MM.1S (cell line): ENCODE data around the gene SCMH1.

ENCODE experiments used
- DNase-seq: peaks from one replicate; pipeline ENCODE4 v3.0.0-alpha.2; 2015
- H2AFZ ChIP-seq: fragments of 300-600 bp; sonication (generic); 2 replicates; pipeline ENCODE4 v1.6.0; 2016; ENCODE audit warnings: antibody characterized with exemption, low read length
- H3F3A ChIP-seq: fragments of 300-600 bp; sonication (generic); 2 replicates; pipeline ENCODE4 v1.6.1; 2016; ENCODE audit warnings: mild to moderate bottlenecking, antibody characterized with exemption, low read length, moderate library complexity, mixed read lengths; ENCODE audit not compliant: insufficient read depth
- H3K27ac ChIP-seq: fragments of 300-600 bp; sonication (generic); 2 replicates; pipeline ENCODE4 v1.5.1; 2016; ENCODE audit warnings: mild to moderate bottlenecking, low read length
- H3K27me3 ChIP-seq: fragments of 300-600 bp; sonication (generic); replicated peaks from 2 replicates; pipeline ENCODE4 v1.6.0; 2016; ENCODE audit warnings: low read length; ENCODE audit not compliant: insufficient read depth
- H3K36me3 ChIP-seq: fragments of 300-600 bp; sonication (generic); replicated peaks from 2 replicates; pipeline ENCODE4 v1.6.1; 2016; ENCODE audit warnings: mild to moderate bottlenecking, low read length, mixed read lengths; ENCODE audit not compliant: insufficient read depth
- H3K4me1 ChIP-seq: fragments of 300-600 bp; sonication (generic); 2 replicates; pipeline ENCODE4 v1.6.1; 2016; ENCODE audit warnings: low read length, mixed read lengths
- H3K4me2 ChIP-seq: fragments of 300-600 bp; sonication (generic); 2 replicates; pipeline ENCODE4 v1.6.0; 2016; ENCODE audit warnings: low read depth, low read length
- H3K4me3 ChIP-seq: fragments of 300-600 bp; sonication (generic); 2 replicates; pipeline ENCODE4 v1.5.1; 2016; ENCODE audit warnings: low read length, mixed read lengths
- H3K79me2 ChIP-seq: fragments of 300-600 bp; sonication (generic); 2 replicates; pipeline ENCODE4 v1.6.1; 2016; ENCODE audit warnings: mixed run types, low read length, mixed read lengths
- H3K9ac ChIP-seq: fragments of 300-600 bp; sonication (generic); 2 replicates; pipeline ENCODE4 v1.6.1; 2016; ENCODE audit warnings: low read length, mixed read lengths
- H3K9me2 ChIP-seq: fragments of 300-600 bp; sonication (generic); replicated peaks from 2 replicates; pipeline ENCODE4 v1.6.1; 2016; ENCODE audit warnings: mild to moderate bottlenecking, low read length, mixed read lengths; ENCODE audit not compliant: insufficient read depth
- H3K9me3 ChIP-seq: fragments of 300-600 bp; sonication (generic); replicated peaks from 2 replicates; pipeline ENCODE4 v1.6.1; 2016; ENCODE audit warnings: mild to moderate bottlenecking, low read length, mixed read lengths; ENCODE audit not compliant: insufficient read depth
- H4K20me1 ChIP-seq: fragments of 300-600 bp; sonication (generic); 2 replicates; pipeline ENCODE4 v1.6.1; 2016; ENCODE audit warnings: mild to moderate bottlenecking, low read length, moderate library complexity, mixed read lengths; ENCODE audit not compliant: insufficient read depth
- CTCF ChIP-seq: fragments of 300-600 bp; sonication (generic); IDR thresholded peaks from 2 replicates; pipeline ENCODE4 v1.5.1; 2016; ENCODE audit warnings: antibody characterized with exemption, low read length, mixed read lengths
- EZH2 ChIP-seq: fragments of 300-600 bp; sonication (generic); optimal IDR thresholded peaks from 2 replicates; pipeline ENCODE3; 2017; ENCODE audit warnings: low read depth, mild to moderate bottlenecking, antibody characterized with exemption, low read length, mixed read lengths
- EZH2phosphoT487 ChIP-seq: fragments of 300-600 bp; sonication (generic); IDR thresholded peaks from 2 replicates; pipeline ENCODE4 v1.6.1; 2018; ENCODE audit warnings: antibody characterized with exemption, low read length

The SCMH1 gene

GRCh38 chr1:41225495-41225894 is 16.6 kb downstream of the SCMH1 start:
- no peak overlapping the region for H3K27ac ChIP-seq
- H2AFZ ChIP-seq: no peak overlapping the region
- peaks cover 80% of the 10 kb centered on the region for H3K79me2 ChIP-seq
- no peak for DNase-seq
- no peak overlapping the region for H3K9ac ChIP-seq
- H3K9me2 ChIP-seq: no peaks in the 10 kb centered on the region
- no peak overlapping the region for H3K4me2 ChIP-seq
- no peaks in the 10 kb centered on the region for H3K36me3 ChIP-seq
- H3K4me1 ChIP-seq: peaks cover 14% of the 10 kb centered on the region
- H3K4me3 ChIP-seq: no peak overlapping the region
- H3K27me3 ChIP-seq: no peaks in the 10 kb centered on the region
- no peaks in the 10 kb centered on the region for H3K9me3 ChIP-seq
- 0 out of 2 replicates have a peak, but pooled peaks cover 4% of the 10 kb centered on the region for H3F3A ChIP-seq
- TF ChIP-seq CTCF (no peak), EZH2phosphoT487 (no peak), EZH2 (no peak)
- H4K20me1 ChIP-seq: no peaks in the 10 kb centered on the region

GRCh38 chr1:41222496-41222895 is 19.6 kb downstream of the SCMH1 start:
- H3K27ac ChIP-seq: peak overlapping the region; percentile 8; the same call in 1 of the 2 replicates
- H3K9ac ChIP-seq: no peak overlapping the region
- H3K27me3 ChIP-seq: no peaks in the 10 kb centered on the region
- 0 out of 2 replicates have a peak, but pooled peaks cover 4% of the 10 kb centered on the region for H3F3A ChIP-seq
- peaks cover 80% of the 10 kb centered on the region for H3K79me2 ChIP-seq
- H3K9me2 ChIP-seq: no peaks in the 10 kb centered on the region
- H2AFZ ChIP-seq: no peak overlapping the region
- TF ChIP-seq EZH2 (no peak), EZH2phosphoT487 (no peak), CTCF (no peak)
- peak overlapping the region; percentile 38; the same call in 1 of the 2 replicates for H3K4me2 ChIP-seq
- DNase-seq: peak; percentile 43
- peaks cover 14% of the 10 kb centered on the region for H3K4me1 ChIP-seq
- H3K9me3 ChIP-seq: no peaks in the 10 kb centered on the region
- H3K4me3 ChIP-seq: peak overlapping the region; percentile 8; the same call in 1 of the 2 replicates
- H3K36me3 ChIP-seq: no peaks in the 10 kb centered on the region
- no peaks in the 10 kb centered on the region for H4K20me1 ChIP-seq

- Histone ChIP-seq H3K27me3 (no peaks in the 10 kb centered on the region), H3F3A (0 out of 2 replicates have a peak, but pooled peaks cover 4% of the 10 kb centered on the region), H4K20me1 (no peaks in the 10 kb centered on the region), H3K4me1 (peaks cover 14% of the 10 kb centered on the region), H3K4me3 (0 out of 2 replicates have a peak overlapping the region, but pooled peaks have one; percentile 8), H3K9me2 (no peaks in the 10 kb centered on the region), H3K9me3 (no peaks in the 10 kb centered on the region), H2AFZ (no peak overlapping the region), H3K4me2 (peak overlapping the region; percentile 38; the same call in 1 of the 2 replicates), H3K79me2 (peaks cover 80% of the 10 kb centered on the region), H3K27ac (peak overlapping the region; percentile 8; the same call in 1 of the 2 replicates), H3K9ac (no peak overlapping the region), H3K36me3 (no peaks in the 10 kb centered on the region)
- TF ChIP-seq CTCF: no peak
- no peak for TF ChIP-seq EZH2
- TF ChIP-seq EZH2phosphoT487: no peak
- no peak for DNase-seq
Measured at GRCh38 chr1:41221995-41222394, 20.1 kb downstream of the SCMH1 start.
